ENCODE measurements around the gene WAPL.

The WAPL gene

DNA sequence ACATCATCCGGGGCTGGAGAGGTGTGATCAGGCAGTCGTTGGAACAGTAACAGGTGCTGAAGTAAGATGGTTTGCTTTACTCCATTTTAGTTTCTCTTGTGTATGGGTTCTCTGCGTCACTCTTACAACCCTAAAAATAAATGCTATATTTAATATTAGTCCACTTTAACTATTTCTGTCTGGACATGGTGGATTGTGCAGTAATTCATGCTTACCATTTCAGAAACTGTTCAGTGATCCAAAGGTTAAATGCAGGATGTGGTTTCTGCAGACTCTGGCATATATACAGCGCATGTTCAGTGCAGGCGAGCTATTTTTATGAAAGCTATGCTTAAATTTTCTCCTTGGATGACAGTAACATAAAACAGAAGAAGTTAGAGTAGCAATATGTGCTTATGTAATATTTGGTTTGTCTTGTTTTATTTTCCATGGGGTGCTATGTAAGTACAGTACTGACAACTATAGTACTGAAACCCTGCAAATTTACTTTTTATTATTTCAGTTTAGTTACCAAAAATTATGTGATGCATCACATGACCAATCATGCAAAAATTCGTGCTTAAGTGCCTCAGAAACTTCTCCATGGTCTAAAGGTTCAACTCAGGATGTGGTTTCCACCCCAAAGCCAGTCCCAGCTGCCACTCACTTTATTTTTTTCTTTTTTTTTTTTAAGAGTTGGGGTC, 108.4 kb downstream of the WAPL start:
- no peak for DNase-seq (ENCODE audit: low read depth, low spot score)

DNA sequence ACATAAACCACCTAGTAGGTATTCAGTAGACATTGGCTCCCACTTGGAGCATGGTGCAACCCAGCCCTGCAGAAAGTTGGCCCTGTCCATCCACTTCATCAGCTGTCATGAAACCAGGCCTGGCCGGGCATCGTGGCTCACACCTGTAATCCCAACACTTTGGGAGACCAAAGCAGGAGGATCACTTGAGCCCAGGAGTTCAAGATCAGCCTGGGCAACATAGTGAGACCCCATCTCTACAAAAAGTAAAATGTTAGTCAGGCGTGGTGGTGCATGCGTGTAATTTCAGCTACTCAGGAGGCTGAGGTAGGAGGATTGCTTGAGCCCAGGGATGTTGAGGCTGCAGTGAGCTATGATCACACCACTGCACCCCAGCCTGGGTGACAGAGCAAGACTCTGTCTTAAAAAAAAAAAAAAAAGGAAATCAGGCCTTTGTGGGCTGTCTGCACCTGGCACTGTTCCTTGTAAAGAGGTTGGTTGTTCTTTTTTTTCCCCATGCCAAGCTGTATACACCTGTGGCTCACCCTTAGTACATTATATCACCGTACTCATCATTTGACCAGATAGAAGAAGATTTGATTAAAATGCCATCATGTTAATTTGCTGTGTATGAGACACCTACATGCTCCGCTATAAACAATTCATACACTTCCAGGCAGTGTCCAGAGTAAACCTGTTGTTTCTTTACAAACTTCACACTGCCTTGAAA, 109.6 kb downstream of the WAPL start:
- DNase-seq (ENCODE audit: low read depth, low spot score): no peak

GRCh38 chr10:86411281-86411841, 110.2 kb downstream of the WAPL start:
- DNase-seq (ENCODE audit: low read depth, low spot score): no peak

- no peak for DNase-seq (ENCODE audit: low read depth, low spot score)
Measured at GRCh38 chr10:86410542-86411124, 111.0 kb downstream of the WAPL start.

GRCh38 chr10:86409183-86409582, 112.4 kb downstream of the WAPL start:
- DNase-seq (ENCODE audit: low read depth, low spot score): no peak

DNA sequence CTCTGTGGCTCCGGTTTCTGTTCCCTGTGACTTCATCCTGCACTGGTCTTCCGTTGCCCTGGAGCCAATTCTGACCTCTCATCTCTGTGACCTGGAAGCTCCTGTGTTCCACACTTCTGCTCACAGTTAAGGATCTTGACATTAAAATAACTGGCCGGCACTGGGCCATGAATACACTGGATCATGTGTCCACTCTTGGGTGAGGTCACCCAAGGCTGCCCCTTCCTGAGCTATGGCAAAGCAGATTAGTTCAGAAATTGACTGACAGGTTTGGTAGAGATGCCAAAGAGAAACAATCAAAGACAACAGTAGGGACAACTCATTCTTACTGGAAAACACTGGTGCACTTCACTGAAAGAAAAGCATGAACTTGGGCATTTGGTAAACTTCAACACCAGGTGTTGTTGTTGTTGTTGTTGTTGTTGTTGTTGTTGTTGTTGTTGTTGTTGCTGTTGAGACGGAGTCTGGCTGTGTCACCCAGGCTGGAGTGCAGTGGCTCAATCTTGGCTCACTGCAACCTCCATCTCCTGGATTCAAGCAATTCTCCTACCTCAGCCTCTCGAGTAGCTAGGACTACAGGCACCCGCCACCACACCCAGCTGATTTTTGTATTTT, 118.3 kb downstream of the WAPL start:
- no peak for DNase-seq (ENCODE audit: low read depth, low spot score)

DNA sequence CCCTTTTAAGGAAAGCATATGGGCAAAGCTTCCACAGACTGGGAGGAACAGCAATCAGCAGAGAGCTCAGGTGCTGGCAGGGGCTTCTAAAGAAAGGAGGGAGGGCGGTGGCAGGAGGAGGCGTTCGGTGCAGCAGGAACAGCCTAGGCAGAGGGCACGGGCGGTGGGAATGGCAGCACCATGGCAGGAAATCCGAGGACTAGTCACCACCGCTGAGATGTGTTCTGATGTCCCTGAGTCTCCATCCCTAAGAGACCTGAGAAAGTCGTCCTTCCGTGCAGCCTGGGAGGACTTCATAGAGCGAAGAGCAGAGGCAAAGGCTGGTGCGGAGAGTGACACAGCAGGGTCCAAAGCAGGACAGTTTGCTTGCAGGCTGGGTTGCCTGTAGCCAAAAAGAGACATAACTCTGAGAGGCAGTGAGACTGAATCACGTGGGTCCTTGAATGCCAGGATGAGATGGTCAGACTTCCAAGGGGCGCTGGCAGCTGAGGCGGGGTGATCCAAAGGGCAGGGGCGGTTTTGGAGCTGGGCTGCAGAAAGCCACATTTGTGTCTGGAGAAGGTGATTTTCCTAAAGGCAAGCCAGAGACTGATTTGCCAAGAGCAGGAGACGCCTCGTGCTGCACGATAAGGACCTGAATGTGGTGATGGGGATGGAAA, 119.2 kb downstream of the WAPL start:
- DNase-seq (ENCODE audit: low read depth, low spot score): no peak

- no peak for DNase-seq (ENCODE audit: low read depth, low spot score)
Measured at GRCh38 chr10:86401588-86402282, 119.9 kb downstream of the WAPL start.

- peak; percentile 58 for DNase-seq (ENCODE audit: low read depth, low spot score)
Measured at GRCh38 chr10:86400705-86401587, 120.6 kb downstream of the WAPL start.

- DNase-seq (ENCODE audit: low read depth, low spot score): peak; percentile 86
Measured at GRCh38 chr10:86399879-86400704, 121.5 kb downstream of the WAPL start.

GRCh38 chr10:86399514-86399878, 122.1 kb downstream of the WAPL start:
- DNase-seq (ENCODE audit: low read depth, low spot score): no peak

GRCh38 chr10:86397120-86397519, 124.5 kb downstream of the WAPL start:
- DNase-seq (ENCODE audit: low read depth, low spot score): no peak

DNA sequence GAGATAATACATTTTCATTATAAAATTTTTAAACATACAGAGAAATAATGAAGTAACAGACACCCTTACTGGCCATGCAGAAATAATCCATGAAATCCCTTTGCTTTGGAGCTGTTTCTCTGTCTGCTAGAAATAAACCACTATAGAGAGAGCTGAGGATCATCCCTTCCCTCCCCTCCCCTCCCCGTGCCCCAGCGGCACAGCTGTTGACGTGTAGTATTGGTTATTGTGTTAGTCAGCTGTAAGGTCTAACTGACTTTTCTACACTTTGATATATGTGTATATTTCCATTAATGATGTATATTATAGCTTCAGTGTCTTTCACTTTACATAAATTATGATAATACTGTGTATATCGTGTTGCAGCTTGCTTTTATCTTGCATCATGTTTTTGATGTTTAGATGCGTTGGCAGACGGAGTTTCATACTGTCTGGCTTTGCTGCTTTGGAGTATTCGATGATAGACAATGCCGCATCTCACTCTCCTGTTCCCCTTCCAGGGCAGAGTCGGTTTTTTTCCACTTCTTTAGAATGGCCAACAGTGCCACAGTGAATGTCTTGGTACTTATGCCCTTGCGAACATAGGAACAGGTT, 127.6 kb downstream of the WAPL start:
- no peak for DNase-seq (ENCODE audit: low read depth, low spot score)

DNA sequence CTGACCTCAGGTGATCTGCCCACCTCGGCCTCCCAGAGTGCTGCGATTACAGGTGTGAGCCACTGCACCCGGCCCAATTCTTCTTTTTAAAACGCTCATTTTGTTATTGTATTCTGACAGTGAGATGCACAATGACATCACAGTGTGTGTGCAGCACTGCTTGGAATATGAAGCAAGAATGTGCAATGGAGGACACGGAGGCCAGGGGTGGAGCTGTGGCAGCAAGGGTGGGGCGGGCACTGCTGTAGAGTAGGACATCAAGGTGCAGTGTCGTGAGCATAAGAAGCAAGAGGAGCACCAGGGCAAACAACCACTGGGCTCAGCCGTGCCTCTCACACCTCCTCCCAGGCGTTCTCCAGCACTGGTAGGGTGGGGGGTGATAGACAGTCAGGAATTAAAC, 128.2 kb downstream of the WAPL start:
- no peak for DNase-seq (ENCODE audit: low read depth, low spot score)

GRCh38 chr10:86392723-86393094, 128.9 kb downstream of the WAPL start:
- DNase-seq (ENCODE audit: low read depth, low spot score): no peak

- no peak for DNase-seq (ENCODE audit: low read depth, low spot score)
Measured at GRCh38 chr10:86391986-86392722, 129.4 kb downstream of the WAPL start.

- DNase-seq (ENCODE audit: low read depth, low spot score): no peak
Measured at GRCh38 chr10:86391236-86391840, 130.3 kb downstream of the WAPL start.
